Natural killer cell (primary cell): Measurements from ENCODE around the gene ZNF175. TPM values are rescaled to one million over a fixed set of nuclear protein-coding genes. Genes with fewer than 3 reads are reported as not detected.

Experiments used
- ATAC-seq, 3 donors: fragments of 150-1000 bp in 2 of 3; fragments of 200-7000 bp in 1 of 3; cut with Tn5 transposase; 1 replicate in 1 of 3; 2 replicates in 2 of 3; pipeline ENCODE4 v1.10.0; 2021; ENCODE audit warnings: mild to moderate bottlenecking in 2 of 3, moderate library complexity in 2 of 3
- DNase-seq, 2 donors: peaks; one replicate each; pipeline versions ENCODE4 v3.0.0 to v3.0.0-alpha.2; 2013 to 2021; ENCODE audit warnings: mixed read lengths in 1 of 2
- H3K27ac ChIP-seq: one replicate; pipeline ENCODE4 v1.5.1; 2013; ENCODE audit warnings: mild to moderate bottlenecking, low read length
- H3K27me3 ChIP-seq: one replicate; pipeline ENCODE4 v1.6.1; 2013; ENCODE audit warnings: low read length; ENCODE audit not compliant: control insufficient read depth, insufficient read depth
- H3K36me3 ChIP-seq: one replicate; pipeline ENCODE4 v1.6.1; 2013; ENCODE audit warnings: low read length; ENCODE audit not compliant: control insufficient read depth, insufficient read depth
- H3K4me1 ChIP-seq: one replicate; pipeline ENCODE4 v1.6.1; 2013; ENCODE audit warnings: low read length; ENCODE audit not compliant: control insufficient read depth, insufficient read depth
- H3K4me3 ChIP-seq: one replicate; pipeline ENCODE4 v1.5.1; 2013; ENCODE audit warnings: low read length
- H3K9me3 ChIP-seq: one replicate; pipeline ENCODE4 v1.6.1; 2013; ENCODE audit warnings: low read length; ENCODE audit not compliant: control insufficient read depth, insufficient read depth
- H3K27ac Mint-ChIP-seq, 2 donors: one replicate each; pipeline ENCODE4 v1.8.0; 2022; ENCODE audit warnings: mild to moderate bottlenecking in 2 of 2, mixed read lengths in 2 of 2, moderate library complexity in 1 of 2
- H3K27me3 Mint-ChIP-seq, 2 donors: one replicate each; pipeline ENCODE4 v1.8.0; 2022; ENCODE audit warnings: low read depth in 2 of 2, mixed read lengths in 2 of 2
- H3K36me3 Mint-ChIP-seq: one replicate; pipeline ENCODE4 v1.8.0; 2022; ENCODE audit warnings: mixed read lengths
- H3K4me1 Mint-ChIP-seq, 2 donors: one replicate each; pipeline ENCODE4 v1.8.0; 2022; ENCODE audit warnings: mixed read lengths in 2 of 2
- H3K4me3 Mint-ChIP-seq: one replicate; pipeline ENCODE4 v1.8.0; 2022; ENCODE audit warnings: mild to moderate bottlenecking, moderate library complexity, mixed read lengths
- H3K9me3 Mint-ChIP-seq, 2 donors: one replicate each; pipeline ENCODE4 v1.8.0; 2022; ENCODE audit warnings: mixed read lengths in 2 of 2
- WGBS: methylation state at CpG from one replicate; pipeline ENCODE4 v1.1.7; 2013; ENCODE audit warnings: missing lambda C conversion rate; ENCODE audit not compliant: insufficient coverage; 5-methylcytosine and 5-hydroxymethylcytosine counted together
- intact Hi-C: fragments of 100-400 bp; cut with micrococcal nuclease; formaldehyde crosslinking; loops from one replicate; pipeline ENCODE4 v1.14.2; 2022
- total RNA-seq, 4 donors: library from RNA; stranded (reverse); fragments of 120-200 nt in 1 of 4; gene quantifications; one replicate each; pipeline versions ENCODE4 v1.2.3 to v1.2.4, GENCODE V29; 2013 to 2022
- TF ChIP-seq, protein P1 (sequence below): fragments of 200-600 bp; IDR thresholded peaks from one replicate; pipeline ENCODE4 v1.8.0; 2022; ENCODE audit warnings: antibody characterized with exemption

ZNF175 gene
- total RNA-seq, 3 donors from 2014 or later (not counting 1 experiment from before 2014, with no cell fraction given), result 3.4 to 4.8 (median 4.0) TPM

DNA sequence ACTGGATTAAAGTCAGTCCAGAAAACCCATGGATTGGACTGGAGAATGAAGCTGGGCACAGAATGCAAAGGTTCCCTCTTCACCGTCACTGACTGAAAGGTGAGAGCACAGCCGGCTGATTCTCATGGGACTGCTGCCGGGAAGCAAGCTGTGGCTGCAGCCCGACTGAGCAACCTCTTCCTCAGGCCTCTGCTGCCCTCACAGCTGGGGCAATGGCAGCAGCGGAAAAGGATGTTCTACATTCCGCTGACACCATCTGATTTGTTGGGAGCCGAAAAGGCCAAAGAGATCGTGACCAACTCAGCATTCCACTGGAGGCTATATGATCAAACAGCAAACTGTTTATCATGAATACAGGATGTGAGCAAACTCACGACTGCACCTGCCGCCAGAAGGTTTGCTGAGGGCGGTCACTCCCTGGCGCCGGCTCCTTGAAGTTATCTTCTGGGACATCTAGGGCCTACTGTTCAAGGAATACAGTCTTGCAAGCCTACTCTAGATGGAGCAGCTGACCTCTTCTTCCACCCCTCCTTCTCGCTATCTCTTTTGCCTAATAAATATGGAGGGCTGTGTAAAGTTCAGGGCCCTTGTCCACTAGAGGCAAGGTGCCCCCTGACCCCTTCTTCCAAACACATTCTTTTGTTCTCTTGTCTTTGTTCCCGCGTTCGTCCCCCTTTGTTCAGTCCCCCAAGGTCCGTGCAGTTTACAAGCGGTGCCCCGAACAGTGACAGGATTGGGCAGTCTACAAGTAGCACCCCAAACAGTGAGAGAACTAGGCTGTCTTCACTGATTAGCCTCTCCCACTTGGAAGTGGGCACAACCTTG, 20.0 kb upstream of the ZNF175 start:
- Mint-ChIP-seq H3K36me3 (no peaks in the 10 kb centered on the region), H3K4me3 (peak overlapping the region; percentile 0), H3K27ac (no peak overlapping the region), H3K4me1 (peaks cover 28 to 49% of the 10 kb centered on the region in 2 donors), H3K9me3 (peaks cover 0 to 2% of the 10 kb centered on the region in 2 donors), H3K27me3 (peaks cover 20 to 40% of the 10 kb centered on the region in 2 donors)
- Histone ChIP-seq H3K9me3 (no peaks in the 10 kb centered on the region), H3K4me1 (peaks cover 43% of the 10 kb centered on the region), H3K36me3 (no peaks in the 10 kb centered on the region), H3K4me3 (peak overlapping the region; percentile 21), H3K27me3 (no peaks in the 10 kb centered on the region), H3K27ac (no peak overlapping the region)
- ATAC-seq (no peak), DNase-seq (no peak)
- TF ChIP-seq, protein P1, sequence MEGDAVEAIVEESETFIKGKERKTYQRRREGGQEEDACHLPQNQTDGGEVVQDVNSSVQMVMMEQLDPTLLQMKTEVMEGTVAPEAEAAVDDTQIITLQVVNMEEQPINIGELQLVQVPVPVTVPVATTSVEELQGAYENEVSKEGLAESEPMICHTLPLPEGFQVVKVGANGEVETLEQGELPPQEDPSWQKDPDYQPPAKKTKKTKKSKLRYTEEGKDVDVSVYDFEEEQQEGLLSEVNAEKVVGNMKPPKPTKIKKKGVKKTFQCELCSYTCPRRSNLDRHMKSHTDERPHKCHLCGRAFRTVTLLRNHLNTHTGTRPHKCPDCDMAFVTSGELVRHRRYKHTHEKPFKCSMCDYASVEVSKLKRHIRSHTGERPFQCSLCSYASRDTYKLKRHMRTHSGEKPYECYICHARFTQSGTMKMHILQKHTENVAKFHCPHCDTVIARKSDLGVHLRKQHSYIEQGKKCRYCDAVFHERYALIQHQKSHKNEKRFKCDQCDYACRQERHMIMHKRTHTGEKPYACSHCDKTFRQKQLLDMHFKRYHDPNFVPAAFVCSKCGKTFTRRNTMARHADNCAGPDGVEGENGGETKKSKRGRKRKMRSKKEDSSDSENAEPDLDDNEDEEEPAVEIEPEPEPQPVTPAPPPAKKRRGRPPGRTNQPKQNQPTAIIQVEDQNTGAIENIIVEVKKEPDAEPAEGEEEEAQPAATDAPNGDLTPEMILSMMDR, result no peak
- 75% methylated on average over 19 of the region's 20 CpGs for WGBS
- intact Hi-C loops, result no loop called here

DNA sequence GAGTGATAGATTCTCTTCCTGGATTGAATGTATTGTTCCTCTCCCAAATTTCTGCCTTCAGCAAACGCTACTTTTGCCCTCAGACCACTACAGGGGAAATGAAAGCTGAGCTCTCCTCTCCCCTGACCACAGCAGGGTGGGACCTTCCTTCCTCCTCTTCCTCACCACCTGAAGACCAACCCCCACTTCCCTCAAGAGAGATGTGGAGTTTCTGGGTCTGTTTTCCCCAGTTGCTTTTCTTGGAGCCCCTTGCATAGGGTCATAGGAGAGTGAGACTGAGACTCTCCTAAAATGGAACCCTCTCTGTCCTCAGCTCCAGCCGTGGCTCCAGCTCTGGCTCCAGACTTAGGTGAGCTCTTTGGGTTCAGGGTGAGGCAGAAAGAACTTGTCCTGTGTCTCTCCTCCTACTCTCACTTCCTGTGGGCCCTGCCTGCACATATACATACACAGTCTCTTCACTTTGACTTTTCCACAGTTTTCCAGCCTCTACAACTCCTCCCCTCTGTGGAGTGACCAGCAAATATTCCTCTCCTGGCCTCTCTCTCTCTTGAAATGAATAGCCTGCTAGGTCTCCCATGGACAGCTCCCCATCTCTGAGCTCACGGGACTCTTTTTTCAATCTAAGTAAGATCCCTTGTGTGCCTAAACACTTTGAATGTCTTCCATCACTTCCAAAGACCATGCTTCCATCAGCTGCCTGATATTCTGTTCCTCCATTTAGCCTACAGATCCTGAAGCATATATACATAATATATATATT, 19.2 kb upstream of the ZNF175 start:
- H3K9me3 Mint-ChIP-seq, result peaks cover 0 to 2% of the 10 kb centered on the region in 2 donors
- no peaks in the 10 kb centered on the region for H3K36me3 ChIP-seq
- H3K9me3 ChIP-seq, result no peaks in the 10 kb centered on the region
- no peaks in the 10 kb centered on the region for H3K27me3 ChIP-seq
- WGBS, result 25% methylated on average over 2 of the region's 3 CpGs
- peak overlapping the region; percentile 21 for H3K4me3 ChIP-seq
- ATAC-seq, result no peak
- peaks cover 28 to 42% of the 10 kb centered on the region in 2 donors for H3K4me1 Mint-ChIP-seq
- no peak overlapping the region for H3K27ac Mint-ChIP-seq
- no peaks in the 10 kb centered on the region for H3K36me3 Mint-ChIP-seq
- H3K27me3 Mint-ChIP-seq, result peaks cover 27 to 48% of the 10 kb centered on the region in 2 donors
- TF ChIP-seq, protein P1, result no peak
- peak overlapping the region; percentile 35 for H3K4me3 Mint-ChIP-seq
- intact Hi-C loops, result no loop called here
- H3K4me1 ChIP-seq, result peaks cover 38% of the 10 kb centered on the region
- no peak overlapping the region for H3K27ac ChIP-seq
- no peak for DNase-seq

DNA sequence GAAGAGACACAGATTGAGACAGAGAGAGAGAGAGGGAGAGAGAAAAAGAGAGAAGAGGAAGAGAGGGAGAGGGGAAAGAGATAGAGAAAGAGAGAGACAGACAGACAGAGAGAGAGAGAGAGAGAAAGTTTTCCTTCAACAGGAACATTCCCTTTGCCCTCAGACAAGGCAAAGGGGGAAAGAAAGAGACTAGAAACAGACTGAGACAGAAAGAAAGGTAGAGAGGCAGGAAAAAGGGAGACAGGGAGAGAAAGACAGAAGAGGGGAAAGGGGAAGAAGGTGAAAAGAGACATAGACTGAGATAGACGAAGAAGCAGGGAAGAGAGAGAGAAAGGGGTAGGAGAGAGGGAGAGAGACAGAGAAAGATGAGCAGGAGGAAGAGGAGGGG, 18.5 kb upstream of the ZNF175 start:
- Histone ChIP-seq H3K4me1 (peaks cover 31% of the 10 kb centered on the region), H3K27ac (no peak overlapping the region), H3K36me3 (no peaks in the 10 kb centered on the region), H3K4me3 (no peak overlapping the region), H3K27me3 (no peaks in the 10 kb centered on the region), H3K9me3 (no peaks in the 10 kb centered on the region)
- H3K27ac Mint-ChIP-seq, result no peak overlapping the region
- DNase-seq, result no peak
- ATAC-seq, result no peak
- no peaks in the 10 kb centered on the region for H3K36me3 Mint-ChIP-seq
- peaks cover 30 to 52% of the 10 kb centered on the region in 2 donors for H3K27me3 Mint-ChIP-seq
- intact Hi-C loops, result no loop called here
- peaks cover 0 to 2% of the 10 kb centered on the region in 2 donors for H3K9me3 Mint-ChIP-seq
- TF ChIP-seq, protein P1, result no peak
- H3K4me1 Mint-ChIP-seq, result peaks cover 28 to 40% of the 10 kb centered on the region in 2 donors
- H3K4me3 Mint-ChIP-seq, result no peak overlapping the region
- 12% methylated on average over 1 of the region's 1 CpG for WGBS
